RWPE1 (cell line): Measurements from ENCODE around the gene ERC2.

ENCODE experiments used
- CTCF ChIA-PET: fragments of 350-600 bp; sonication (Branson Sonifier 250); formaldehyde crosslinking; extraction: SDS; loops from one replicate; lab custom pipeline; 2021; lab: Yijun Ruan, JAX
- POLR2A ChIA-PET: fragments of 400-600 bp; formaldehyde crosslinking; extraction: SDS; loops from one replicate; lab custom pipeline; 2020; ENCODE audit warnings: antibody characterized with exemption; ENCODE audit not compliant: low non-redundant PET; lab: Yijun Ruan, JAX
- DNase-seq: peaks from one replicate; pipeline ENCODE4 v3.0.0; 2012; ENCODE audit warnings: low spot score
- H3K27ac ChIP-seq: fragments of 450-650 bp; 2 replicates; pipeline ENCODE4 v1.5.1; 2017
- CTCF ChIP-seq: fragments of 450-650 bp; conservative IDR thresholded peaks from 2 replicates; pipeline ENCODE4 v1.5.1; 2017; ENCODE audit warnings: low read depth, mild to moderate bottlenecking

The ERC2 gene

GRCh38 chr3:55569033-55569599 is 899.2 kb downstream of the ERC2 start:
- H3K27ac ChIP-seq: no peak overlapping the region
- TF ChIP-seq CTCF: no peak
- CTCF ChIA-PET: no interaction called here
- POLR2A ChIA-PET: no interaction called here
- no peak for DNase-seq

GRCh38 chr3:55567615-55568014 is 900.7 kb downstream of the ERC2 start:
- DNase-seq: no peak
- CTCF ChIA-PET: no interaction called here
- no peak overlapping the region for H3K27ac ChIP-seq
- POLR2A ChIA-PET: no interaction called here
- no peak for TF ChIP-seq CTCF

- no peak for TF ChIP-seq CTCF
- ChIA-PET CTCF (no interaction called here), POLR2A (no interaction called here)
Measured at GRCh38 chr3:55567121-55567520, 901.1 kb downstream of the ERC2 start.

GRCh38 chr3:55565521-55565920 is 902.7 kb downstream of the ERC2 start:
- H3K27ac ChIP-seq: no peak overlapping the region
- no peak for TF ChIP-seq CTCF
- POLR2A ChIA-PET: no interaction called here
- no peak for DNase-seq
- CTCF ChIA-PET: no interaction called here

More at GRCh38 chr3:55567121-55567520, 901.1 kb downstream of the ERC2 start:
- no peak for DNase-seq
- H3K27ac ChIP-seq: no peak overlapping the region

- CTCF ChIA-PET: no interaction called here
- POLR2A ChIA-PET: no interaction called here
- no peak for DNase-seq
- H3K27ac ChIP-seq: no peak overlapping the region
- TF ChIP-seq CTCF: no peak
Measured at GRCh38 chr3:55564726-55565125, 903.5 kb downstream of the ERC2 start.

GRCh38 chr3:55562700-55563099 is 905.6 kb downstream of the ERC2 start:
- ChIA-PET POLR2A (no interaction called here), CTCF (no interaction called here)

More at GRCh38 chr3:55562700-55563099, 905.6 kb downstream of the ERC2 start:
- no peak for TF ChIP-seq CTCF
- DNase-seq: no peak
- no peak overlapping the region for H3K27ac ChIP-seq
